Endometrial microvascular endothelial cells (primary cell): ENCODE measurements around the gene CHD1. TPM values are rescaled to one million over a fixed set of nuclear protein-coding genes. Genes with fewer than 3 reads are reported as not detected.

Experiments used
- in situ Hi-C: cut with HindIII; loops from 2 replicates; pipeline ENCODE4 v1.10.0; 2017; ENCODE audit warnings: low sequenced_read_pairs, low pct_unique_long_range_greater_than_20kb; ENCODE audit errors: inconsistent ontology term
- total RNA-seq: library from RNA; depleted of rRNA; stranded (reverse); fragments of >200 nt; gene quantifications from one replicate; pipeline ENCODE4 v1.2.3, GENCODE V29; 2015; ENCODE audit errors: inconsistent ontology term

The CHD1 gene
- total RNA-seq, 1 donor from 2014 or later: 31.1 TPM

- in situ Hi-C loops: no loop called here
Measured at GRCh38 chr5:98938464-98938863, 9.7 kb upstream of the CHD1 start.

GRCh38 chr5:98936948-98937715 lies 8.3 kb upstream of the CHD1 start:
- in situ Hi-C loops: no loop called here

GRCh38 chr5:98935206-98935605 lies 6.4 kb upstream of the CHD1 start:
- in situ Hi-C loops: no loop called here

- in situ Hi-C loops: no loop called here
Measured at GRCh38 chr5:98934546-98934945, 5.7 kb upstream of the CHD1 start.

GRCh38 chr5:98933445-98934072 lies 4.8 kb upstream of the CHD1 start:
- in situ Hi-C loops: no loop called here

GRCh38 chr5:98930972-98931762 lies 2.4 kb upstream of the CHD1 start:
- in situ Hi-C loops: no loop called here

- in situ Hi-C loops: no loop called here
Measured at GRCh38 chr5:98929710-98930298, 997 bp upstream of the CHD1 start.

- in situ Hi-C loops: no loop called here
Measured at GRCh38 chr5:98927989-98928872, 576 bp downstream of the CHD1 start.

GRCh38 chr5:98927242-98927988 lies 1.4 kb downstream of the CHD1 start:
- in situ Hi-C loops: no loop called here

GRCh38 chr5:98923966-98924365 lies 4.8 kb downstream of the CHD1 start:
- in situ Hi-C loops: no loop called here

GRCh38 chr5:98921947-98922505 lies 6.8 kb downstream of the CHD1 start:
- in situ Hi-C loops: no loop called here

- in situ Hi-C loops: no loop called here
Measured at GRCh38 chr5:98917433-98917832, 11.4 kb downstream of the CHD1 start.

GRCh38 chr5:98916540-98916939 lies 12.3 kb downstream of the CHD1 start:
- in situ Hi-C loops: no loop called here

GRCh38 chr5:98913911-98914310 lies 14.9 kb downstream of the CHD1 start:
- in situ Hi-C loops: no loop called here

- in situ Hi-C loops: no loop called here
Measured at GRCh38 chr5:98911280-98912040, 17.3 kb downstream of the CHD1 start.

GRCh38 chr5:98909363-98909762 lies 19.4 kb downstream of the CHD1 start:
- in situ Hi-C loops: no loop called here

GRCh38 chr5:98907951-98908350 lies 20.9 kb downstream of the CHD1 start:
- in situ Hi-C loops: no loop called here
